ENCODE results near the gene DNAH3. TPM values are rescaled to one million over a fixed set of nuclear protein-coding genes. Genes with fewer than 3 reads are reported as not detected.

Gene DNAH3
- total RNA-seq, 1 experiment from 2014 or later = 0.15 TPM

GRCh38 chr16:20911361-20911760, 239.3 kb downstream of the DNAH3 start (continued):
- TF ChIP-seq, protein P1, sequence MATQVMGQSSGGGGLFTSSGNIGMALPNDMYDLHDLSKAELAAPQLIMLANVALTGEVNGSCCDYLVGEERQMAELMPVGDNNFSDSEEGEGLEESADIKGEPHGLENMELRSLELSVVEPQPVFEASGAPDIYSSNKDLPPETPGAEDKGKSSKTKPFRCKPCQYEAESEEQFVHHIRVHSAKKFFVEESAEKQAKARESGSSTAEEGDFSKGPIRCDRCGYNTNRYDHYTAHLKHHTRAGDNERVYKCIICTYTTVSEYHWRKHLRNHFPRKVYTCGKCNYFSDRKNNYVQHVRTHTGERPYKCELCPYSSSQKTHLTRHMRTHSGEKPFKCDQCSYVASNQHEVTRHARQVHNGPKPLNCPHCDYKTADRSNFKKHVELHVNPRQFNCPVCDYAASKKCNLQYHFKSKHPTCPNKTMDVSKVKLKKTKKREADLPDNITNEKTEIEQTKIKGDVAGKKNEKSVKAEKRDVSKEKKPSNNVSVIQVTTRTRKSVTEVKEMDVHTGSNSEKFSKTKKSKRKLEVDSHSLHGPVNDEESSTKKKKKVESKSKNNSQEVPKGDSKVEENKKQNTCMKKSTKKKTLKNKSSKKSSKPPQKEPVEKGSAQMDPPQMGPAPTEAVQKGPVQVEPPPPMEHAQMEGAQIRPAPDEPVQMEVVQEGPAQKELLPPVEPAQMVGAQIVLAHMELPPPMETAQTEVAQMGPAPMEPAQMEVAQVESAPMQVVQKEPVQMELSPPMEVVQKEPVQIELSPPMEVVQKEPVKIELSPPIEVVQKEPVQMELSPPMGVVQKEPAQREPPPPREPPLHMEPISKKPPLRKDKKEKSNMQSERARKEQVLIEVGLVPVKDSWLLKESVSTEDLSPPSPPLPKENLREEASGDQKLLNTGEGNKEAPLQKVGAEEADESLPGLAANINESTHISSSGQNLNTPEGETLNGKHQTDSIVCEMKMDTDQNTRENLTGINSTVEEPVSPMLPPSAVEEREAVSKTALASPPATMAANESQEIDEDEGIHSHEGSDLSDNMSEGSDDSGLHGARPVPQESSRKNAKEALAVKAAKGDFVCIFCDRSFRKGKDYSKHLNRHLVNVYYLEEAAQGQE (IDR thresholded peaks at IDR 0.05; ENCODE audit: low read depth) = no peak
- TF ChIP-seq SP1 (IDR thresholded peaks at IDR 0.05; ENCODE audit: low read depth) = no peak

GRCh38 chr16:20910781-20911321, 239.8 kb downstream of the DNAH3 start:
- no peak overlapping the region for H2AFZ ChIP-seq (ENCODE audit: low read depth, low read length, poor library complexity, severe bottlenecking)
- DNase-seq (ENCODE audit: low read depth, low spot score) (peak; percentile 75), ATAC-seq (no peak; the same call in 1 of the 2 replicates)
- no peaks in the 10 kb centered on the region; the same call in 1 of the 2 replicates for H3K79me2 ChIP-seq (ENCODE audit: insufficient read depth, low read length)
- CTCF ChIA-PET = interaction anchor here (1.2 kb wide), 1 partner anchor 60 kb away, joined by 3 read pairs; no protein-coding TSS in a partner anchor
- H3K4me2 ChIP-seq (ENCODE audit: low read length) = peak overlapping the region; percentile 47
- RAD21 ChIA-PET (ENCODE audit: low non-redundant PET in 1 of 2, low total read pairs in 2 of 2, uncharacterized antibody in 2 of 2, unreplicated experiment in 2 of 2) = no interaction called here
- intact Hi-C loops (cut with micrococcal nuclease) = no loop called here
- H3K9ac ChIP-seq (ENCODE audit: low read length) = peak overlapping the region; percentile 19; the same call in 1 of the 2 replicates
- H3K27ac ChIP-seq (ENCODE audit: low read depth, low read length) = peak overlapping the region; percentile 33; the same call in 1 of the 2 replicates
- peaks cover 48 to 80% of the 10 kb centered on the region in 2 experiments for H3K4me1 ChIP-seq (ENCODE audit: control insufficient read depth in 1 of 2, insufficient read depth in 2 of 2, low read length in 2 of 2)
- H4K20me1 ChIP-seq (ENCODE audit: insufficient read depth) = no peaks in the 10 kb centered on the region
- no peaks in the 10 kb centered on the region for H3K27me3 ChIP-seq (ENCODE audit: insufficient read depth, low read length)
- no peak overlapping the region for H3K4me3 ChIP-seq (replicated peaks in 1 of 2; ENCODE audit: low read depth in 1 of 2, low read length in 2 of 2)
- no peaks in the 10 kb centered on the region for H3K9me3 ChIP-seq (ENCODE audit: control insufficient read depth in 1 of 2, insufficient read depth in 1 of 2, low read depth in 1 of 2, low read length in 2 of 2)
- BruUV-seq (replicated peaks) = no TSS peak
- no peaks in the 10 kb centered on the region for H3K9me2 ChIP-seq (ENCODE audit: insufficient read depth)
- H3K36me3 ChIP-seq (ENCODE audit: control insufficient read depth in 1 of 2, insufficient read depth in 2 of 2, low read length in 2 of 2) = no peaks in the 10 kb centered on the region
- POLR2A ChIA-PET = interaction anchor here (0.6 to 2.5 kb wide), 2 partner anchors 11 to 36 kb away, joined by 4 to 11 read pairs; partner anchors contain the start of genes DCUN1D3 and LYRM1
- TF ChIP-seq TCF7L2 (IDR thresholded peaks at IDR 0.05; ENCODE audit: borderline replicate concordance, extremely low read depth, insufficient read depth, insufficient read length) = no peak
- TF ChIP-seq FOSL1 (IDR thresholded peaks at IDR 0.05; ENCODE audit: low read depth) = peak; percentile 79
- TF ChIP-seq ELF1 (IDR thresholded peaks at IDR 0.05; ENCODE audit: borderline replicate concordance, low read depth) = no peak
- peak; percentile 56; the same call in 1 of the 2 replicates for TF ChIP-seq POLR2AphosphoS5 (IDR thresholded peaks at IDR 0.05; ENCODE audit: low read depth, low read length)
- TF ChIP-seq, protein P1 (IDR thresholded peaks at IDR 0.05; ENCODE audit: low read depth) = no peak
- 0 out of 2 replicates have a peak, but pooled peaks have one; percentile 36 for TF ChIP-seq SIN3A (IDR thresholded peaks at IDR 0.05; ENCODE audit: low read depth)
- TF ChIP-seq JUND (IDR thresholded peaks at IDR 0.05) = peak; percentile 84
- TF ChIP-seq ZNF274 (IDR thresholded peaks at IDR 0.05; ENCODE audit: low read depth, low read length) = no peak
- TF ChIP-seq, protein P2, sequence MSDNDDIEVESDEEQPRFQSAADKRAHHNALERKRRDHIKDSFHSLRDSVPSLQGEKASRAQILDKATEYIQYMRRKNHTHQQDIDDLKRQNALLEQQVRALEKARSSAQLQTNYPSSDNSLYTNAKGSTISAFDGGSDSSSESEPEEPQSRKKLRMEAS (IDR thresholded peaks at IDR 0.05) = peak; percentile 31; the same call in 1 of the 2 replicates
- peak; percentile 10; the same call in 1 of the 2 replicates for TF ChIP-seq RAD21 (IDR thresholded peaks at IDR 0.05; ENCODE audit: low read depth)
- peak; percentile 67; the same call in 1 of the 2 replicates for TF ChIP-seq CBX3 (IDR thresholded peaks at IDR 0.05; ENCODE audit: low read depth)
- no peak for TF ChIP-seq EZH2phosphoT487 (IDR thresholded peaks at IDR 0.05; ENCODE audit: borderline replicate concordance)
- TF ChIP-seq, protein P3, sequence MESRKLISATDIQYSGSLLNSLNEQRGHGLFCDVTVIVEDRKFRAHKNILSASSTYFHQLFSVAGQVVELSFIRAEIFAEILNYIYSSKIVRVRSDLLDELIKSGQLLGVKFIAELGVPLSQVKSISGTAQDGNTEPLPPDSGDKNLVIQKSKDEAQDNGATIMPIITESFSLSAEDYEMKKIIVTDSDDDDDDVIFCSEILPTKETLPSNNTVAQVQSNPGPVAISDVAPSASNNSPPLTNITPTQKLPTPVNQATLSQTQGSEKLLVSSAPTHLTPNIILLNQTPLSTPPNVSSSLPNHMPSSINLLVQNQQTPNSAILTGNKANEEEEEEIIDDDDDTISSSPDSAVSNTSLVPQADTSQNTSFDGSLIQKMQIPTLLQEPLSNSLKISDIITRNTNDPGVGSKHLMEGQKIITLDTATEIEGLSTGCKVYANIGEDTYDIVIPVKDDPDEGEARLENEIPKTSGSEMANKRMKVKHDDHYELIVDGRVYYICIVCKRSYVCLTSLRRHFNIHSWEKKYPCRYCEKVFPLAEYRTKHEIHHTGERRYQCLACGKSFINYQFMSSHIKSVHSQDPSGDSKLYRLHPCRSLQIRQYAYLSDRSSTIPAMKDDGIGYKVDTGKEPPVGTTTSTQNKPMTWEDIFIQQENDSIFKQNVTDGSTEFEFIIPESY (IDR thresholded peaks at IDR 0.05; ENCODE audit: extremely low read depth, insufficient replicate concordance, low read length) = no peak
- TF ChIP-seq POLR2A (IDR thresholded peaks at IDR 0.05; ENCODE audit: borderline replicate concordance, extremely low read depth, insufficient read depth, insufficient read length) = no peak
